Measurements from ENCODE around the gene TBX4. TPM values are rescaled to one million over a fixed set of nuclear protein-coding genes. Genes with fewer than 3 reads are reported as not detected.

The TBX4 gene
- total RNA-seq, 1 donor from 2014 or later: not detected

DNA sequence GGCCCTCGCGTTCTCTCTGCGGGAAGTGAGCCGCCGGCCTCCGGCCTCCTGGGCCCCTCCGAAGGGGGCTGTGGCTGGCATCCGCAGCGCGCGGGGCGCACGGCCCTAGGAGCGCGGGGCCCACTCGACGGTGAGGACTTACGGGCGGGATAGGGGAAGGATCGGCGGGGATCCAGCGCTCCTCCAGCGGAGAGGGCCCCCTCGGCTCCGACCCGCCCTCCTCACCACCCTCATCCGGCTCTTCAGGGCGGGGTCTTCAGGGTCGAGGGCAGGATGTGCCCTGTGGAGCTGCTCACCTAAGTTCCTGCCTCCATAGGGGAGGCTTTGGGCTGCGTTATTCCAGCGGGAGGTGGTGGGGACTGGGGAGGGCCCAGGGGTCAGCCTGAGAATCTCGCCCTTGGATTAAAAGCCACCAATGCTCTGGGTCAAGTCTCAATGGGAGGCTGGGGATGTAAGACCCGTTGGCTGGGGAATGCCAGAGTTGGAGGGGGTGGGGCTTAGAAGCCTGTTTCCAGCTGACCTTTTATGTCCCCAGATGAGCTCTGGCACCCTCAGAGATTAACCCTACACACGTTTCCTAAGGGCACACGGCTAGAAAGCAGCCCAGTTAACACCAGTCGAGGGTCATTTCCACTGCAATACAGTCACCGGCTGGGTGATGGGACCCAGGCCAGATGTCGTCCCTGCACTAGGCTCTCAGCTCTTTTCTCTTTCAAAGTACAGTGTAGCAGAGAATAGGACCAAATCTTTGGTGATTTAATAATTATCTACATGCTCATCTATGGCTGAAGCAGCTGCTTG lies 39.2 kb upstream of the TBX4 start:
- no peak for DNase-seq

DNA sequence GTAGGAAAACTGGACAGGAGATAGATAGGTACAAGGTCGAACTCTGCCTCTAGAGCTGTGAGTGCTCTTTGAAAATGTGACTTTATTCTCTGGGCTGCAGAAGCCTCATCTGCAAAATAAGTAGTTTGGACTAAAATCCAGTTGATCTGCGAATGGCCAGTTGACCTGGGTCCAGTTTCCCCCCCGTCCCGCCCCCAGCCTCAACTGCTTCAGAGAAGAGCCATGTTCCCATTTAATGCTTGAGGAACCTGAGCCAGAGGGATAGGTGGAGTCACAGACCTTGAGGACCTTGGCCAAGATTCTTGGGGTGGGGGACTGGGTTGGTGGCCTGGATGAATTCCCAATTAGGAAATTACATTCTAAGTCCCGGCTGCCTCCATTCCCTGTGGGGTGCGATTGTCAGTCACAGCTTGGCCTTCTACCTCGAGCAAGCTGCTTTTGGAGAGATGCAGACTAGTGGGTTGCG lies 38.5 kb upstream of the TBX4 start:
- no peak for DNase-seq

DNA sequence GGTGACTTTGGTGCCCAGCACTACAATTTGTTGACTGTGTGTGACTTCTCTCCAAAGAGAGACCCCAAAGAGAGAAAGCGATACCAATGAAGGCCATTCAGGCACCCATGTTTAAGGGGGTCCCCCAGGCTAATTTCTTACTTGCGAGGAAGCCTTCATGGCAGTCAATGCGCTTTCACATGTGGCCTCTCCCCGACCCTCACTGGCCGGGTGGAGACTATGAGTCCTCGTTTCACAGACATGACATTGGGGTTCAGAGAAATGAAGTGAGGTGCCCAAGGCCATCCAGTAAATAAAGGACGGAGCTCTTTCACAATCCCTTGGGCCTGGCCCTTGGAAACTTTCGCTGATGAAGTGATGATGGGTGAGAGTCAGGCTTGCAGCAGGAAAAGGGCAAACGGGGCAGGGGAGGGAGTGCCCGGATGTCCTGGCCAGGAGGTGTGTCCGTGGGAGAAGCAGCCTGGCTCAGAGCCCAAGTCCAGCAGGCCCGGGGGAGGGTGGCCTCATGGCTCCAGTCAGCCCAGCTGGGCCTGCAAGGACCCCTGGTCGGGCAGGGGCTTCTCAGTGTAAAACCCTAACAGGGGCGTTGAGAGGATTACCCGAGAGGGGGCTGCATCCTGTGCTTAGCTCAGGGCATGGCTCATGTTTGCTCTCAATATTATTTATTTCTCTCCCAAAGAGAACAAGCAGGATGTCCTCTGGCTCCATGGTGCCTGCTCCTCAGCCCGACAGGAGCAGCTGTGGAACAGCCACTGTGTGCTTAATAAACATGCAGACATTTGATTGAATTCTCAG lies 37.9 kb upstream of the TBX4 start:
- DNase-seq: no peak

DNA sequence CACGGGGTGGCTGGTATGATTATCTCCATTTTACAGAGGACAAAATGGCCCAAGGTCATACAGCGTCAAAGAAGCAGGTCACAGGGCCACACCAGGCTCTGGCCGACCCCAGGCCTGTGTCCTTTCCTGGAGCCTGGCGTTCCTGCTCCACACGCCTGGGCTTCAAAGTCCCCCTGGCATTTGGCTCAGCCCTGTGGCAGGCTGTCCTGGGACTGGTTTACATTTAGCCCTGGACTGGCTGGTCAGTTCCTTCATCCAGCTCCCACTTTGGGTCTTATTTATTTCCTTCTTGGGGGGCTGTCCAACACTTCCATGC lies 37.3 kb upstream of the TBX4 start:
- no peak for DNase-seq

DNA sequence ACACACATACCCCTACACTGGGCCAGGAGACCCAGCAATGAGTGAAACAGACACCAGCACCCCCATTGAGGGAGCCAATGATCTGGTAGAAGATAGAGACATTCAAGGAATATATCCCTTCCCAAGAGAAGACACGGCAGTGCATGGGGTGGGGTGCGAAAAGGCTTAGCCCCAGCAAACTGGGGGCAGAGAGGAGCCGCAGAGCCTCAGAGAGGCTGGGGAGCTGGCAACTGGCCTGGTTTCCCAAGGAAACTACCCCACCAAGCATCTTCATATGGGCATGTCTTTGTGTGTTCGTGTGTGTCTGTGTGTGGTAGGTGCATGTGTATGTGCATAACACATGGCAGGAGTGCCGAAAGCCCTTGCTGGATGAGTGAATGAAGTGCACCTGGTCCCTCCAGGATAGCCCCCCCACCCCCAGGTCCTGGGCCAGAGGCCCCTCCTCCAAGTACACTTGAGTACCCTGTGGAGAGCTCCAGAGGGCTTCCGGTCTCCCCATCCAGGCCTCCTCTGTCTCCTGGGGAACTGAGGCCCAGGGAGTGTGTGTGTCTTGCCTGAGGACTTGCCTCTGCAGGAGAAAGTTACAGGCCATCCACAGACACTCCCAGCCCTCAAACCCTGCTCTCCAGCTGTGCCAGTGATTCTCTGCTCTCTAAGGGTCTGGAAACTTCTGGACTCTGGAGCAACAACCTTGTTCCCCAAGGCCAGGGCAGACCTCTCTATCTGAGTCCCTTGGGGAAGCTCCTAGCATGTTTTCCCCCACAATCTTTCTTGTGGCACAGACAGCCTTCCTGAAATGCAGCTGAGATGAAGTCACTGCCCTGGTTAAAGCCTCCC lies 36.6 kb upstream of the TBX4 start:
- DNase-seq: no peak

DNA sequence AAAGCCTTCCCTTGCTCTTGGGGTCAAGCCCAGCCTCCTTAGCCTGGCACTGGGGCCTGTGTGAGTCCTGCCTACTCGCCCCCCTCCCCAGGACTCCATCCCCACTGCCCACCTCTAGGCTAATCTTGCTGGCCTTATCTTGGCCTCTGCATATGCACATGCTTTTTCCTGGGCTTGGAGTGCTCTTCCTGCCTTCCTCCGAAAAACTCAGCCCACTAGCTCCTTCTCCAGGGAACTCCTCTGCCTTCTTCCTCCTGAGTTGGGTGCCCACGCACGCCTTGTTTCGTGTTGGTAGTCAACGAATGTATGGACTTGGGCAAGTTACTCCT lies 36.0 kb upstream of the TBX4 start:
- no peak for DNase-seq

DNA sequence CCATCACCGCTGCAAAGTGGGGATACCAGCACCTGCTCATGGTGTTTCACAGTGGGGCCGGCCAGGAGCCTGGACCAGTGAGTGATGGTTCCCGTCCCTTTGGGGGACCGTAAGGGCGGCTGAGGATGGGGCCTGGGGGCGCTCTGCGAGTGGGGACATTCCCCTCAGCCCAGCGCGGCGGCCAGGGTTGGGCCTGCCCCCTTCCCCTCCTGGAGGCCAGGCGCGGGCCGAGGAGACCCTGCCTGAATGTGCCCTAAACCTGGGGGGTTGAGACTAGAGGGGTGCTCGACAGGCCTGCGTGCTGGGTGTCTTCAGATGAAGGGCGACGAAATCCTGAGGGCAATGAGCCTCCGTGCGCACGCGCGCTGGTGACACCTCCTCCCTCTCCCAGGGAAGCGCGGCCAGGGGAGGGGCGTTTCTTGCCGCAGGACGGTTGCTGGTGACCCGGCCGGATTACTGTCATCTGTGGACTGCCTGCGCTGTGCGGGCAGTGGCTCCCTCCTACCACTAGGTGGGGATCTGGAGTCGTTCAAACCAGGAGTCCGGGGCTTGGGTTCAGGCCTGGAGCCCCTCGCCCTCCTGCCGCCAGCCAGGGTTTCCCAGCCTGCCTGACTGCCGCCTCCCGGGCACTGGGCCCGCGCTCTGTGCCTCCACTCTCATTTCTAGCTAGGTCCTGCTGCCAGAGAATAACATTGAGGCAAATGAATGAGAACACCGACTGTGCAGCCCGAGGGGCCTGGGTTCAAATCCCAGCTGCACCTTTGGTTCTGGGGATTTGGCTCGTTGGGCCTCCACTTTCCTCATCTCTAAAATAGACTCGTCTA lies 35.5 kb upstream of the TBX4 start:
- peak; percentile 35 for DNase-seq

DNA sequence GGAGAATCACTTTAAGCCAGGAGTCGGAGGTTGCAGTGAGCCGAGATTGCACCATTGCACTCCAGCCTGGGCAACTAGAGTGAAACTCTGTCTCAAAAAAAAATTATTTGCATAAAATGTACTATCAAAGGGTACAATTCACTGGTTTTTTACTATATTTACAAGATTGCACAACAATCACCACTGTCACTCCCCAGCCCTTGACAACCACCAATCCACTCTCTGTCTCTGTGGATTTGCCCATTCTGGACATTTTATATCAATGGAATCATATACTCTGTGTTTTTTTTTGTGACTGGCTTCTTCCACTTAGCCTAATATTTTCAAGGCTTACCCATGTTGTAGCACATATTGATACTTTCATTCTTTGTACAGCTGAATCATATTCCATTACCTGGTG lies 33.8 kb upstream of the TBX4 start:
- no peak for DNase-seq

DNA sequence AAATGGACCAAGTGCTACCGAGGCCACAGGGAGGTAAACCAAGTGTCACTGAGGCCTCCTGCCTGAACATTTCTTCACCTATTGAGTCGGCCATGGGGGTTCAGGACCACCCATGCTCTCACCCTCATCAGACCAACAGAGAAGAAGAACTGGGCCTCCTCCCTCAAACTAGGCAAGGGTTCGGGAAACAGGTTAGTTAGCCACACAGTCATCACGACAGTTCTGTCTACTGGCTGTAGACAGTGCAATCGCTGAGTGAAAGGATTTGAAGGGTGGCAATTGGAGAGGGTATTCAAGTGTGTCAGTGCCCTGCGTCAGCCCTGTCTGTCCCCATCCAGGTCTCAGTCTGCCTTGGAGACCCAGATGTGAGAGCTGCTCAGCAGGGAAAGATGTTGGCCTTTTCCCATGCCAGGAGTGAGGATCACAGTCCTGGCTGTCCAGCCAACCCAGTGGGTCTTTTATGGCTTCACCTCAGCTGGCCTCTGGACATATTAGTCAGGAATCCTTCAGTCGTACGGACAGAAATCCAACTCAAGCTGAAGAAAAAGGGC lies 32.7 kb upstream of the TBX4 start:
- DNase-seq: no peak

DNA sequence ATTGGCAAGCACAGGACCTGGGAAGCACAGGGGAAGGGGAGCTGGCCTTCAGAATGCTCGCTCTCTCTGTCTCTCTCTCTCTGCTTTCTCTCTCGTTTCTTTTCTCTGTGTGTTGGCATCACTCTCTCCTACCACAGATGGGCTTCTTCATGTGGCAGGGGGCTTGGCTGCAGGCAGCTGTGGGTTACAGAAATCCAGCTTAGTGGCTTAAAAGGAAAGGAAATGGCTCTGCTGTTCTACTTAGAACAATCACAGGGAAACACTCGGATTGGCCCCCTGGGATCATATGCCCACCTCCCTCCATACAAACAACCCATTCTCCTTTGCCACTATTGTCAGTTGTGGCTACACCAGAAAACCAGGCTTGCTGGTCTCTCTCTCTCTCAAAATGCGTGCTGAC lies 32.2 kb upstream of the TBX4 start:
- no peak for DNase-seq

DNA sequence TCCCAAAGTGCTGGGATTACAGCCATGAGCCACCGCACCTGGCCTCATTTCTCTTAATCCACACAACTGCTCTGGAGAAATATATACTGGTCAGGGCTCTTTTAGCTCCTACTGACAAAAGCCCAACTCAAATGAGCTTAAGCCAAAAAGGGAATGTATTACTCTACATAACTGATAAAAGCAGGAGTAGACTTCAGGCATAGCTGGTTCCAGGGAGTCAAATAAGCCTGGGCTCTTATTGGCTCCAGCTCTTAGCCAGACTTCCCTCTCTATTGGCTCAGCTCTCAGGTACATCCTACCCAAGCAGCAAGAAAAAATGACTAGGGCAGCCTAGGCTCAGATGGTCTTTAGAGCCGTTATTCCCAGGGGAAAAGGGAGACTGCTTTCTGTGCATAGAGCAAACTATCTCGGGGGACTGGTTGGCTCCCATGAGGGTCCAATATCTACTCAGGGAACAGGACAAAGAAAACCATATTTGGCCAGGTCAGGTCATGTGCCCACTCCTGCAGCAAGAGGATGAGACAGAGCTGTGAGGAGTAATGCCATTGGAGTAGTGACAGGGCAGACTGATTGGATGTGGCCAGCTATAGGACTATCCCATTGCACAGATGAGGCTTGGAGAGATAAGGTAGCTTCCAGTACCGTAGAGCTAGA lies 31.4 kb upstream of the TBX4 start:
- no peak for DNase-seq

DNA sequence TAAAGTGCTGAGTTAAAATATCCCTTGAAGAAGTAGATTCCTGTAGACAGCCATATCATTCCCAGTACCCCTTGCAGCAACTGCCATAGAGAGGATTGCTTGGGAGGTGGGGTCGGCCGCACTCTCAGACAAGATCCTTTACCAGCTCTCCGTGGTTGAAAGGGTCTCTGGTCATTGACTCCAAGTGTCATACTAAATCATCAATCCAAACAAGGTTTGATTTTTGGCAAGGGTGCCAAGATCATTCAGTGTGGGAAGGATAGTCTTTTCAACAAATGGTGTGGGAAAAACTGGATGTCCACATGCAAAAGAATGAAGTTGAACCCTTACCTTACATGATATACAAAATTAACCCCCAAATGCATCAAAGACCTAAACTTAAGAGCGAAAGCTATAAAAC lies 30.8 kb upstream of the TBX4 start:
- DNase-seq: no peak

DNA sequence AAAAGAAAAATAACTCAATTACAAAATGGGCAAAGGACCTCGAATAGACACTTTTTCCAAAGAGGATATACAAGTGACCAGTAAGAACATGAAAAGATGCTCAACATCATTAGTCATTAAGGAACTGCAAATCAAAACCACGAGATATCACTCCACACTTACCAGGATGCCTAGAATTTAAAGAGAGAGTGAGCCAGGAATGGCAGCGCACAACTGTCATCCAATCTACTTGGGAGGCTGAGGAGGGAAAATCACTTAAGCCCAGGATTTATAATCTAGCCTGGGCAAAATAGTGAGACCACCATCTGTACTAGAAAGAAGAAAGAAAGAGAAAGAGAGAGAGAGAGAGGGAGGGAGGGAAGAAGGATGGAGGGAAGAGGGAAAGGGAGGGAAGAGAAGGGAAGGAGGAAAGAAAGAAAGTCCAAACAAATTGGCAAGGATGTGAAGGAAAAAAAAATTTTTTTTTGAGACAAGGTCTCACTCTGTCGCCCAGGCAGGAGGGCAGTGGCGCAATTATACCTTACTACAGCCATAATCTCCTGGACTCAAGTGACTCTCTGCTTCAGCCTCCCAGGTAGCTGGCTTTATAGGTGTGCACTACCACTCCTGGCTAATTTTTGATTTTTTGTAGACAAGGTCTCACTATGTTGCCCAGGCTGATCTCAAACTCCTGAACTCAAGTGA lies 30.0 kb upstream of the TBX4 start:
- no peak for DNase-seq

DNA sequence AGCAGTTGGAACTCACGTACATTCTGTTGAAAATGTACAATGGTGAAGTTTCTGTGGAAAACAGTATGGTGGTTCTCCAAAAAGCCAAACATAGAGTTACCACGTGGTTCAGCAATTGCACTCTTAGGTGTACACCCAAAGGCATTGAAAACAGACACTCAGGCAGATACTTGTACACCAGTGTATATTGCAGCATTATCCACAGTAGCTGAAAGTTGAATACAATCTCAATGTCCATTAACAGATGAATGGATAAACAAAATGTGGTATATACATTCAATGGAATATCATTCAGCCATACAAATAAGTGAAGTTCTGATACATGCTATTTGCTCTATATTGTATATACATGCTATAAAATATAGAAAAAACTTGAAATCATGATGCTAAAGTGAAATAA lies 29.4 kb upstream of the TBX4 start:
- DNase-seq: no peak

DNA sequence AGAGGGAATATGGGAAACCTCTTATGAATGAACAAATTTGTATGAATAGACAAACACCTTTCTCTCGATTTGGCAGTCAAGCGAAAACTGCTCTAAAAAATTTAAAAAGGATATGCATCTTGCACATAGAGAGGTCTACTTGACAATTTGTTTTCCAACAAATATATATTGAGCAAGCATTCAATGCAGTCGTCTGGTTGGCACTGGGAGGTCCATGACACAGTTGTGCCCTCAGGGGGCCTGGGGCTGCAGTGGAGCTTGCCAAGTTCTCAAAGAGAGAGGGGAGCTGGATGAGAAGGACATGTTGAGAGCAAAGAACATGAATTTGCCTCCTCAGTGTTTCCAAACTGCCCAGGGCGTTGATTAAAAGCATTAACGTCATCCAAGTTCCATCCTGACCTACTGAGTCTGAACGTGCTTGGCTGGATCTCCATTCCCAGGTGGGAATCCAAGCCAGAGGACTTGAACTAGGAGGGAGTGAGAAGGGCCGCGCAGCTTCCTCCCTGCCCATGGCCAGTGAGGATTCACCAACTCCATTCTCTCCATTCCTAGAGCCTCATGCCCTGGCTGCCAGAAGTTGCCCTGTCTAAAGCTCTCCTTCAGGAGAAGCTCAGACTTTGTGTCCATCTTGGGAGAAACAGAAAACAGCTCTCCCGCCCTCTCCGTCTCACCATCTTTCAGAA lies 28.1 kb upstream of the TBX4 start:
- DNase-seq: no peak

DNA sequence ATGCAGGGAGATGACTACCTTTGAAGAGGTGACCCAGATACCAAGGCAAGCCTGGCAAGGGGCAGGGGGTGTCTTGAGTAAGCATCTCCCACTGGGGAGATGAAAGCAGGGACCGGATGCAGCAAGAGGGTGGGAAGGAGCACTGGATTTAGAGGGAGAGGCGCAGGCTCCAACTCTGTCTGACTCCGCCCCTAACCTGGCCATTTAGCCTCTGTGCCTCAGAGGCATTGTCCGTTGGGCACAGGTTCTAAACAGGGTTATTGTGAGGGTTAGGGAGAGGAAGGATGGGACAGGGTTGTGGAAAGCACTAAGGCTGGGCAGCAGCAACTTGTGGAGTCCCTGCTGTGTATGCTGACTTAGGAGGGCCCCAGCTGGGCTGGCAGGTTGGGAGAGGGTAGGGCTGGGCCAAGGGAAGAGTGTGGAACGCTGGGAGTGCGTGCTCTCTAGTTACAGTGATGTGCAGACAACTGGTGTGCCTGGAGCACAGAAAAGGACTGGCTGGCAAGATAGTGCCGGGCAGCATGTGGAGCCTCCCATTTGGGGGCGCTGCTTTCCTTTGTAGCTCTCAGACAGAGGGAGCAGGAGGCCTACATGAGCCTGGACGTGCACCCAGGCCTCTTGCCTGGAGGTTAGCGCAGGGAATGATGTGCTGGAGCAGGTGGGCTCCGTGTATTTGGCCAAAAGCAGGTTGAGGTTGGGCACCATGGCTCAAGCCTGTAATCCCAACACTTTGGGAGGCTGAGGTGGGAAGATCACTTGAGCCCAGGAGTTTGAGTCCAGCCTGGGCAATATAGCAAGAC lies 26.3 kb upstream of the TBX4 start:
- no peak for DNase-seq

DNA sequence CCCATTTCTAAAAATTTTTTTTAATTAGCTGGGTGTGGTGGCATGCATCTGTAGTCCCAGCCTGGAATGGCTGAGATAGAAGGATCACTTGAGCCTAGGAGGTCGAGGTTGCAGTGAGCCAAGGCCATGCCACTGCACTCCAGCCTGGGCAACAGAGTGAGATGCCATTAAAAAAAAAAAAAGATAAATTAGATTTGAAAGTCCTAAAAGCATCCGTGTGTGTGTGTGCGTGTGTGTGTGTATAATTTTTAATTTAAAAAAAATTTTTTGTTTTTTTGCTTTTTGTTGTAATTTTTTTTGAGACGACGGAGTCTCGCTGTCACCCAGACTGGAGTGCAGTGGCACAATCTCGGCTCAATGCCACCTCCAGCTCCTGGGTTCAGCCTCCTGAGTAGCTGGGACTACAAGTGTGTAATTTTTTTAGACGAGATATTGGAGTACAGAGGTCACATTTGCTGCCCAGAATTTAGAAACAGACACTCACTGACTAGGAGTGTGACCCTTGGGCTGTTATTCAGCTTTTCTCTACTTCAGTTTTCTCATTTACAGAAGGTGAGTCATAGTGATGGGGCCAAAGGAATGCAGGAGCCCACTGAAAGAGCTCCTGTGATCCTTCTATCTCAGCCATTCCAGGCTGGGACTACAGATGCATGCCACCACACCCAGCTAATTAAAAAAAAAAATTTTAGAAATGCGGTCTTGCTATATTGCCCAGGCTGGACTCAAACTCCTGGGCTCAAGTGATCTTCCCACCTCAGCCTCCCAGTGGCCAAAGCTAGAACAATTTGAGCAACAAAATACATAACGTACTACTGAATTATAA lies 25.5 kb upstream of the TBX4 start:
- no peak for DNase-seq

DNA sequence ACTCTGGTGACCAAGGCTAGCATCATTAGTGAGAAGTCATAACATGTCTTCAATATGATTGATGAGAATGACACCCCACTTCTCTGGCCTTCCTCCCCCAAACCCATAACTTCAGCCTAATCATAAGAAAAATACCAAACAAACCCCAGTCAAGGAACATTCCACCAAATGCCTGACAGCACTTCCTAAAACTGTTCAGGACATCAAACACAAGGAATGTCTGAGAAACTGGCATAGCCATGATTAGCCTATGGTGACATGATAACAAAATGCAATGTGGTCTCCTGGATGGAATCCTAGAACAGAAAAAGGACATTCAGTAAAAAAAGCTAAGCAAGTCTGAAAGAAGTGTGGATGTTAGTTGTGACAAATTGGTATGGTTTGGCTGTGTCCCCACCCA lies 24.7 kb upstream of the TBX4 start:
- DNase-seq: no peak
